HCT116 (cell line): ENCODE data around the gene GZMA. TPM values are rescaled to one million over a fixed set of nuclear protein-coding genes. Genes with fewer than 3 reads are reported as not detected.

Experiments
- ATAC-seq: fragments of 200-7000 bp; cut with Tn5 transposase; 2 replicates; pipeline ENCODE4 v1.9.1; 2020; ENCODE audit warnings: mild to moderate bottlenecking, moderate library complexity
- Bru-seq: library from RNA; stranded (reverse); fragments of 400-500 nt; gene quantifications from one replicate; lab custom pipeline; 2021; lab: Mats Ljungman, UMichigan
- BruChase-seq, 2 experiments: library from RNA; stranded (reverse); fragments of 400-500 nt; gene quantifications; one replicate each; lab custom pipeline; 2021; lab: Mats Ljungman, UMichigan
- BruUV-seq: library from RNA; stranded (reverse); fragments of 400-500 nt; replicated peaks from 2 replicates; lab custom pipeline; 2021; lab: Mats Ljungman, UMichigan
- CTCF ChIA-PET: fragments of 300-600 bp; sonication (Branson Sonifier 250); formaldehyde crosslinking; loops from one replicate; lab custom pipeline; 2021; ENCODE audit warnings: antibody characterized with exemption; lab: Charles Lee
- POLR2A ChIA-PET: fragments of 300-600, 350-600 bp; sonication (Branson Sonifier 250); formaldehyde crosslinking; loops from one replicate; lab custom pipeline; 2021; ENCODE audit warnings: antibody characterized with exemption; lab: Charles Lee
- RAD21 ChIA-PET, 2 experiments: fragments of 300-600 bp; sonication (Branson Sonifier 250); formaldehyde crosslinking; loops; one replicate each; lab custom pipeline; 2023; ENCODE audit warnings: low total read pairs in 2 of 2; ENCODE audit not compliant: uncharacterized antibody in 2 of 2, unreplicated experiment in 2 of 2, low non-redundant PET in 1 of 2; lab: Charles Lee
- DNase-seq: peaks from one replicate; pipeline ENCODE4 v3.0.0-alpha.2; 2010; ENCODE audit warnings: low read depth, low spot score
- H2AFZ ChIP-seq: fragments of 200-600 bp; shearing (Covaris generic), sonication (generic); 2 replicates; pipeline ENCODE4 v1.6.1; 2017; ENCODE audit warnings: low read depth, mixed run types, mixed read lengths, antibody characterized with exemption, low read length; ENCODE audit not compliant: poor library complexity, severe bottlenecking
- H3K27ac ChIP-seq: 2 replicates; pipeline ENCODE4 v1.5.1; 2012; ENCODE audit warnings: low read depth, low read length
- H3K27me3 ChIP-seq: fragments of 200-600 bp; sonication (generic); 2 replicates; pipeline ENCODE4 v1.6.1; 2016; ENCODE audit warnings: mixed run types, low read length, mixed read lengths; ENCODE audit not compliant: insufficient read depth
- H3K36me3 ChIP-seq, 2 experiments: fragments of 200-500 bp in 1 of 2; fragments of 200-600 bp in 1 of 2; sonication (Bioruptor generic) in 1 of 2; sonication (generic) in 1 of 2; 2 replicates each; pipeline versions ENCODE4 v1.5.1 to v1.6.1; 2014 to 2016; ENCODE audit warnings: low read length in 2 of 2, inconsistent platforms in 1 of 2, mixed read lengths in 1 of 2, mixed run types in 1 of 2; ENCODE audit not compliant: insufficient read depth in 2 of 2, control insufficient read depth in 1 of 2
- H3K4me1 ChIP-seq, 2 experiments: fragments of 200-600 bp in 1 of 2; sonication (generic) in 1 of 2; 2 replicates each; pipeline versions ENCODE4 v1.5.1 to v1.6.1; 2012 to 2017; ENCODE audit warnings: low read length in 2 of 2, inconsistent platforms in 1 of 2, mild to moderate bottlenecking in 1 of 2, mixed read lengths in 1 of 2, mixed run types in 1 of 2, moderate library complexity in 1 of 2; ENCODE audit not compliant: insufficient read depth in 2 of 2, control insufficient read depth in 1 of 2
- H3K4me2 ChIP-seq: fragments of 200-600 bp; sonication (generic); 2 replicates; pipeline ENCODE4 v1.6.1; 2017; ENCODE audit warnings: mixed run types, low read length, mixed read lengths
- H3K4me3 ChIP-seq, 2 experiments: fragments of 200-600 bp in 1 of 2; sonication (generic) in 1 of 2; replicated peaks in 1 of 2; 2 replicates each; pipeline ENCODE4 v1.5.1; 2011 to 2016; ENCODE audit warnings: low read length in 2 of 2, control low read depth in 1 of 2, low read depth in 1 of 2, mild to moderate bottlenecking in 1 of 2, mixed read lengths in 1 of 2, mixed run types in 1 of 2
- H3K79me2 ChIP-seq: fragments of 200-600 bp; sonication (generic); 2 replicates; pipeline ENCODE4 v1.6.1; 2017; ENCODE audit warnings: mild to moderate bottlenecking, mixed run types, low read length, moderate library complexity, mixed read lengths; ENCODE audit not compliant: insufficient read depth
- H3K9ac ChIP-seq: fragments of 200-600 bp; sonication (generic); 2 replicates; pipeline ENCODE4 v1.6.1; 2016; ENCODE audit warnings: low read length, mixed read lengths
- H3K9me2 ChIP-seq: fragments of 200-600 bp; sonication (generic), shearing (Covaris generic); 2 replicates; pipeline ENCODE4 v1.6.1; 2017; ENCODE audit warnings: mixed run types, mild to moderate bottlenecking, moderate library complexity; ENCODE audit not compliant: insufficient read depth
- H3K9me3 ChIP-seq, 2 experiments: fragments of 200-500 bp in 1 of 2; fragments of 200-600 bp in 1 of 2; sonication (Bioruptor generic) in 1 of 2; sonication (generic) in 1 of 2; 2 replicates each; pipeline ENCODE4 v1.6.1; 2014 to 2017; ENCODE audit warnings: low read length in 2 of 2, mixed read lengths in 2 of 2, inconsistent platforms in 1 of 2, low read depth in 1 of 2, mild to moderate bottlenecking in 1 of 2, mixed run types in 1 of 2, moderate library complexity in 1 of 2; ENCODE audit not compliant: control insufficient read depth in 1 of 2, insufficient read depth in 1 of 2
- H4K20me1 ChIP-seq: fragments of 200-600 bp; sonication (generic), shearing (Covaris generic); 2 replicates; pipeline ENCODE4 v1.6.1; 2017; ENCODE audit warnings: mixed run types, mild to moderate bottlenecking, moderate library complexity; ENCODE audit not compliant: insufficient read depth
- ATF3 ChIP-seq: IDR thresholded peaks from 2 replicates; pipeline ENCODE4 v1.6.1; 2012
- CBX3 ChIP-seq: IDR thresholded peaks from 2 replicates; pipeline ENCODE4 v1.6.1; 2012; ENCODE audit warnings: low read depth
- CEBPB ChIP-seq: IDR thresholded peaks from 2 replicates; pipeline ENCODE4 v1.6.1; 2012; ENCODE audit warnings: low read depth
- CTCF ChIP-seq, 3 experiments: fragments of 200-600 bp in 1 of 3; sonication (generic) in 1 of 3; IDR thresholded peaks in 2 of 3; conservative IDR thresholded peaks in 1 of 3; 2 replicates each; pipeline ENCODE4 v1.5.1; 2012 to 2017; ENCODE audit warnings: low read depth in 2 of 3, low read length in 2 of 3, antibody characterized with exemption in 1 of 3, borderline replicate concordance in 1 of 3, control low read depth in 1 of 3, mild to moderate bottlenecking in 1 of 3, mixed read lengths in 1 of 3, mixed run types in 1 of 3, moderate library complexity in 1 of 3; ENCODE audit not compliant: insufficient read depth in 1 of 3
- ELF1 ChIP-seq: IDR thresholded peaks from 2 replicates; pipeline ENCODE4 v1.6.1; 2012; ENCODE audit warnings: low read depth, borderline replicate concordance
- EZH2phosphoT487 ChIP-seq: fragments of 200-600 bp; IDR thresholded peaks from 2 replicates; pipeline ENCODE4 v1.6.1; 2018; ENCODE audit warnings: antibody characterized with exemption, borderline replicate concordance
- FOSL1 ChIP-seq: IDR thresholded peaks from 2 replicates; pipeline ENCODE4 v1.6.1; 2012; ENCODE audit warnings: low read depth
- JUND ChIP-seq: IDR thresholded peaks from 2 replicates; pipeline ENCODE4 v1.6.1; 2012
- MAX ChIP-seq: IDR thresholded peaks from 2 replicates; pipeline ENCODE4 v1.6.1; 2012
- POLR2A ChIP-seq: IDR thresholded peaks from 2 replicates; pipeline ENCODE4 v1.7.0; 2011; ENCODE audit warnings: borderline replicate concordance; ENCODE audit not compliant: insufficient read depth, insufficient read length; ENCODE audit errors: extremely low read depth
- POLR2AphosphoS5 ChIP-seq: IDR thresholded peaks from 2 replicates; pipeline ENCODE4 v1.6.1; 2011; ENCODE audit warnings: mild to moderate bottlenecking, low read depth, low read length, moderate library complexity
- RAD21 ChIP-seq: IDR thresholded peaks from 2 replicates; pipeline ENCODE4 v1.6.1; 2012; ENCODE audit warnings: low read depth, mild to moderate bottlenecking
- REST ChIP-seq: IDR thresholded peaks from 2 replicates; pipeline ENCODE4 v1.6.1; 2012; ENCODE audit warnings: low read depth
- SRF ChIP-seq: IDR thresholded peaks from 2 replicates; pipeline ENCODE4 v1.6.1; 2012; ENCODE audit warnings: low read depth
- TCF7L2 ChIP-seq: IDR thresholded peaks from 2 replicates; pipeline ENCODE4 v1.7.0; 2011; ENCODE audit warnings: borderline replicate concordance, inconsistent platforms; ENCODE audit not compliant: insufficient read depth, insufficient read length; ENCODE audit errors: extremely low read depth
- ZNF274 ChIP-seq: fragments of 200-500 bp; sonication (Bioruptor generic); IDR thresholded peaks from 2 replicates; pipeline ENCODE4 v1.6.1; 2014; ENCODE audit warnings: mild to moderate bottlenecking, low read depth, low read length, inconsistent platforms
- intact Hi-C: fragments of 100-400 bp; cut with micrococcal nuclease; formaldehyde crosslinking; loops from 2 replicates; pipeline ENCODE4 v1.10.0; 2022
- long read RNA-seq: library from polyadenylated mRNA; unstranded; transcript quantifications from one replicate; pipeline ENCODE4 v2.0.0, GENCODE V29; 2021; ENCODE audit not compliant: unreplicated experiment
- polyA plus RNA-seq: library from polyadenylated mRNA; unstranded; fragments of >200 nt; gene quantifications from 2 replicates; pipeline ENCODE4 v1.2.1, GENCODE V29; 2012; ENCODE audit warnings: missing spikeins
- total RNA-seq: library from RNA; stranded (reverse); gene quantifications from one replicate; pipeline ENCODE4 v1.2.1, GENCODE V29; 2021; ENCODE audit not compliant: unreplicated experiment

GZMA gene
- total RNA-seq (not detected), Bru-seq, nascent RNA (not detected), BruChase-seq, experiment 1, labeled RNA remaining after a 6-hour chase (not detected), BruChase-seq, experiment 2, labeled RNA remaining after a 2-hour chase (not detected)
- polyA plus RNA-seq = not detected in 2 replicates
- long read RNA-seq = 0 reads

- H3K36me3 ChIP-seq = no peaks in the 10 kb centered on the region
- no peaks in the 10 kb centered on the region for H3K9me3 ChIP-seq
- H2AFZ ChIP-seq = no peak within 1 kb of the TSS
- no peak within 1 kb of the TSS for H3K9ac ChIP-seq
- ATAC-seq = no peak
- no peaks in the 10 kb centered on the region for H3K4me1 ChIP-seq
- H3K4me2 ChIP-seq = no peak within 1 kb of the TSS
- no peak within 1 kb of the TSS for H3K4me3 ChIP-seq
- no peak within 1 kb of the TSS for H3K27ac ChIP-seq
- no peak for TF ChIP-seq JUND
- no peak for TF ChIP-seq ZNF274
- no peak for TF ChIP-seq POLR2AphosphoS5
- TF ChIP-seq FOSL1 = no peak
- no peak for TF ChIP-seq RAD21
- TF ChIP-seq MAX = no peak
- no peak for TF ChIP-seq ELF1
- TF ChIP-seq TCF7L2 = no peak
- TF ChIP-seq CBX3 = no peak
- no peak for TF ChIP-seq CEBPB
- no peak for TF ChIP-seq CTCF (IDR thresholded peaks at IDR 0.05 in 2 of 3, conservative IDR thresholded peaks at IDR 0.05 in 1 of 3; ENCODE audit: borderline replicate concordance in 1 of 3, insufficient read depth in 1 of 3, low read depth in 2 of 3, low read length in 2 of 3)
- no peak for TF ChIP-seq SRF
- TF ChIP-seq REST = no peak
- no peak for TF ChIP-seq EZH2phosphoT487
- no peak for TF ChIP-seq POLR2A
- no peak for TF ChIP-seq ATF3
- TF ChIP-seq, all 23 proteins: peak for 0
- POLR2A ChIA-PET = no interaction called here
- RAD21 ChIA-PET = no interaction called here
- CTCF ChIA-PET = interaction anchor here (0.9 kb wide), 1 partner anchor 158 kb away, joined by 3 read pairs; no protein-coding TSS in a partner anchor
- Histone ChIP-seq H3K27me3 (peaks cover 14% of the 10 kb centered on the region; the same call in 1 of the 2 replicates), H4K20me1 (no peaks in the 10 kb centered on the region), H3K79me2 (no peaks in the 10 kb centered on the region), H3K9me2 (no peaks in the 10 kb centered on the region)
- DNase-seq = no peak
- intact Hi-C loops = no loop called here
- no TSS peak for BruUV-seq
These were observed at the start of gene GZMA for GRCh38 chr5:55102348-55102747. Gene GZMA, plus strand, starts transcription at chr5:55102646. Its CDS starts 37 bp downstream, at chr5:55102683.
